Small intestine (tissue), 7 donors: Measurements from ENCODE around the gene SLC4A2. TPM values are rescaled to one million over a fixed set of nuclear protein-coding genes. Genes with fewer than 3 reads are reported as not detected.
A peak's percentile ranks its signal among the peaks of the same experiment; 100 is the strongest.

Experiments
- DNase-seq, 2 donors: peaks; one replicate each; pipeline versions ENCODE4 v3.0.0 to v3.0.0-alpha.2; 2013
- FAIRE-seq: peaks from 2 replicates; lab custom pipeline; 2012; peaks lifted over from hg19 to GRCh38; lab: Jason Lieb, UNC
- H3K27ac ChIP-seq, 3 donors: one replicate each; pipeline ENCODE4 v1.5.1; 2013; ENCODE audit warnings: low read length in 2 of 3, mild to moderate bottlenecking in 2 of 3, control low read depth in 1 of 3, inconsistent platforms in 1 of 3, low read depth in 1 of 3, moderate library complexity in 1 of 3
- H3K27me3 ChIP-seq, 3 donors: one replicate each; pipeline ENCODE4 v1.6.1; 2013; ENCODE audit warnings: low read length in 3 of 3, inconsistent platforms in 1 of 3; ENCODE audit not compliant: control insufficient read depth in 3 of 3, insufficient read depth in 3 of 3
- H3K36me3 ChIP-seq, 3 donors: one replicate each; pipeline ENCODE4 v1.6.1; 2013; ENCODE audit warnings: low read length in 3 of 3, inconsistent platforms in 1 of 3, low read depth in 1 of 3, mild to moderate bottlenecking in 1 of 3, moderate library complexity in 1 of 3; ENCODE audit not compliant: control insufficient read depth in 3 of 3, insufficient read depth in 2 of 3
- H3K4me1 ChIP-seq, 3 donors: one replicate each; pipeline ENCODE4 v1.6.1; 2013; ENCODE audit warnings: low read length in 2 of 3, inconsistent platforms in 1 of 3, low read depth in 1 of 3, mild to moderate bottlenecking in 1 of 3, moderate library complexity in 1 of 3; ENCODE audit not compliant: control insufficient read depth in 3 of 3, insufficient read depth in 2 of 3
- H3K4me3 ChIP-seq, 3 donors: one replicate each; pipeline ENCODE4 v1.5.1; 2013; ENCODE audit warnings: low read length in 3 of 3, control low read depth in 1 of 3, inconsistent platforms in 1 of 3, low read depth in 1 of 3, mild to moderate bottlenecking in 1 of 3, moderate library complexity in 1 of 3
- H3K9me3 ChIP-seq, 2 donors: one replicate each; pipeline ENCODE4 v1.6.1; 2013; ENCODE audit warnings: low read depth in 1 of 2, low read length in 1 of 2; ENCODE audit not compliant: control insufficient read depth in 2 of 2, insufficient read depth in 1 of 2
- WGBS, 3 donors: extraction: QIAGEN DNeasy Blood & Tissue Kit; methylation state at CpG; one replicate each; pipeline ENCODE4 v1.1.7; 2013; 5-methylcytosine and 5-hydroxymethylcytosine counted together
- polyA plus RNA-seq, 4 donors: library from polyadenylated mRNA; stranded (reverse) in 3 of 4; unstranded in 1 of 4; fragments of 200-250 nt in 3 of 4; fragments of 120-200 nt in 1 of 4; gene quantifications; one replicate each; pipeline versions ENCODE4 v1.2.1 to v1.2.3, GENCODE V29; 2013
- donor health status: healthy with polysubstance abuse.
- donor health status: control.
- donor health status: control.
- donor health status: Bipolar disorder and iron deficiency.
- donor health status: healthy.

The SLC4A2 gene
- polyA plus RNA-seq, 4 donors = 91.5 to 132 (median 103) TPM

DNA sequence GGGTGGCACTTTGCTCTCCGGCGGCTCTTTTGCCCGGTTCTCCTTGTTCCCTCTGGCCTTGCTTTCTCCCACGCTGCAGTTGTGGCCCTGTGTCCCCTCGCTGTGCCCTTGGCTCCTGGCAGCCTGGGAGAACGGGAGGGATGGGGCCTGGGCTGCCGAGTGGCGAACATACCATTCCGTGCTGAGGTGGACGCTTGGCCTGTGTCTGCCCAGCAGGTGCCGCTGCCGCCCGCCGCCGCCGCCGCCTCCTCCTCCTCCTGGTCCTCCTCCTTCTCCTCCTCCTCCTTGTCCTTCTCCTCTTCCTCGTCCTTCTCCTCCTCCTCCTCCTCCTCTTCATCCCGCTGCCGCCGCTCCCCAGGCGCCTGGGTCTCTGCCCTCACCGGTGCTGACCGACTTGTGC is 62.9 kb downstream of the SLC4A2 start:
- H3K27me3 ChIP-seq = no peaks in the 10 kb centered on the region
- no peak overlapping the region for H3K4me3 ChIP-seq
- WGBS, 3 donors = 85 to 90% (median 89%) methylated on average over 22 to 24 of the region's 24 CpGs
- no peaks in the 10 kb centered on the region for H3K9me3 ChIP-seq
- H3K27ac ChIP-seq = no peak overlapping the region
- FAIRE-seq = no peak
- H3K36me3 ChIP-seq = peaks cover 3 to 86% (median 5%) of the 10 kb centered on the region in 3 donors
- no peak for DNase-seq
- H3K4me1 ChIP-seq = peaks cover 0 to 16% (median 0%) of the 10 kb centered on the region in 3 donors

DNA sequence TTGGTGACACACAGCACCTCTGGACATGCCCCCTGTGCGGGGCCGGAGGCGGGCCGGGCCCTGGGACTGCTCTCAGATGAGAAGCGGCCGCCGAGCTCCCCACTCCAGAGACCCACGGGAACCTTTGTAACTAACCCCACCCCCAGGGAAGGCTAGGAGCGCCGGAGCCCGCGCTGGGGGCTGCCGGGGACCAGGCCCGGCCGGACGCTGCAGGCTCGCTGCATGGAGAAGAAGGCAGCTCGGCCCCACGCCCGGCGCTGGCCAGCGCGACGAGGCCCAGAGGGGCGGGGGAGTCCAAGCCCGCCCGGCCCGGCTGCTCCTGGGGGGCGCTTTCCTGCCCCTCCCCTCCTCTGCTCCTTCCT is 63.4 kb downstream of the SLC4A2 start:
- H3K36me3 ChIP-seq = peaks cover 3 to 86% (median 5%) of the 10 kb centered on the region in 3 donors
- H3K27me3 ChIP-seq = no peaks in the 10 kb centered on the region
- DNase-seq (no peak), FAIRE-seq (no peak)
- H3K4me3 ChIP-seq = no peak overlapping the region
- no peaks in the 10 kb centered on the region for H3K9me3 ChIP-seq
- peaks cover 0 to 16% (median 0%) of the 10 kb centered on the region in 3 donors for H3K4me1 ChIP-seq
- H3K27ac ChIP-seq = no peak overlapping the region
- 89 to 94% (median 93%) methylated on average over 21 to 29 of the region's 29 CpGs for WGBS, 3 donors

DNA sequence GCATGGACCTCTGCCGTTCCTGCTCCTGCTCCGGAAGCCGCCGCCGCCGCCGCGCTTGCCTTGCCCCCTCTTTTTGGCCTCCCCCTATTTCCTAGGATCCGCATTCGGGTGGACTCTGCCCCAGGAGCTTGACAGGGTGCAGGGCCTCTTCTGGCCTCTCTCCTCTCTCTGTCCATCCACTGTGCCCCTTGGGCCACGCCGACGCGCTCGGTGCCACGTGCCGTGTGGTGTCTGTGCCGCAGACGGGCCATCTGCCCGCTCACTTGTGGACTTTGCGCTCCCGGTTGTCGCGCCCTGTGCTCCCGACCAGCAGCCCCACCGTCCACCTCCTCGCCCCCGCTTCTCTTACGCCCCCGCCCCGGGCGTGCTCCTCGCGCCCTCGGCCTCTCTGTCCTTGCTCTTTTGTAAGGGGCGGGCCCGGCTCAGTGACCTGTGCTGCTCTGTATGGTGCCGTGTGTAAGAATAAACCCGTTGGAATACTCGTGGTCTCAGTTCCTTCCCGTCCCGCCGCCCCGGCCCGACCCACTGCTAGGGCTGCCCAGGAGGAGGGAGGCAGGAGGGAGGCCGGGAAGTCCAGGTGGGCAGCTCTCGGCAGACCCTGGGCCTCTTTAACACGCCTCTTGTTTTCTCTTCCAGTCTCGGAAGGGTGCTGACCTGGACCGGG is 63.9 kb downstream of the SLC4A2 start:
- H3K36me3 ChIP-seq = peaks cover 3 to 86% (median 5%) of the 10 kb centered on the region in 3 donors
- 86 to 91% (median 89%) methylated on average over 46 to 50 of the region's 50 CpGs for WGBS, 3 donors
- no peak overlapping the region for H3K27ac ChIP-seq
- no peak overlapping the region for H3K4me3 ChIP-seq
- no peaks in the 10 kb centered on the region for H3K9me3 ChIP-seq
- H3K27me3 ChIP-seq = no peaks in the 10 kb centered on the region
- peaks cover 0 to 16% (median 0%) of the 10 kb centered on the region in 3 donors for H3K4me1 ChIP-seq
- FAIRE-seq = no peak
- DNase-seq = no peak

DNA sequence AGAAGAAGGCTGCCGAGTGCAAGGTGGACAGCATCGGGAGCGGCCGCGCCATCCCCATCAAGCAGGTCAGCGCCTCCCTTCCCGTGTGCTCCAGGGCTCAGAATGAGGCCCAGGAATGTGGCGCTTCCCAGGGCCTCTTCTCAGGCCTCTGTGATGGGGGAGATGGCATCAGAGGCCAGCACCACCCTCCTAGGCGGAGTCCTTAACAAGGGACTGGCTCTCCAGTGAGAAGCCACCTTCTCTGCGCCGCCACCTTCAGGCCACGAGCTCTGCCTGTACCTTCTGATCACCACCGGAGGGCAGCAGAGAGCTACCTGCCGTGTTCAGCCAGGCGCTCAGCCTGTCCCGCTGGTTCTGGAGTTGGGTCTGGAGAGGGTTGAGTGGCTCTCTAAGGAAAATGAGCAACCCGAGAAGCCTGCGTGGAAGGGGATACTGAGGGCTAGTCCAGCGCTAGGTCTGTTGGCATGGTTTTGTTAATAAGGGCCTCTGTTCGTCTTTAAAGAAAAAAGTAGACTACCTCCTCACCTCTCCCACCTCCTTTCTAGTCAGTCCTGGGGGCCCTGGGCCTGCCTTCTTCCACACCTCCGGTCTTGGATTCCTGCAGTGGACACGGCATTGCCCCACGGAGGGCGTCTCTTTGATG is 64.6 kb downstream of the SLC4A2 start:
- no peaks in the 10 kb centered on the region for H3K27me3 ChIP-seq
- no peak overlapping the region for H3K27ac ChIP-seq
- 40 to 47% (median 47%) methylated on average over 22 to 24 of the region's 24 CpGs for WGBS, 3 donors
- H3K9me3 ChIP-seq = no peaks in the 10 kb centered on the region
- H3K36me3 ChIP-seq = peaks cover 3 to 86% (median 5%) of the 10 kb centered on the region in 3 donors
- DNase-seq (peak; percentile 82 to 90), FAIRE-seq (no peak)
- H3K4me1 ChIP-seq = peaks cover 0 to 16% (median 0%) of the 10 kb centered on the region in 3 donors
- no peak overlapping the region for H3K4me3 ChIP-seq

DNA sequence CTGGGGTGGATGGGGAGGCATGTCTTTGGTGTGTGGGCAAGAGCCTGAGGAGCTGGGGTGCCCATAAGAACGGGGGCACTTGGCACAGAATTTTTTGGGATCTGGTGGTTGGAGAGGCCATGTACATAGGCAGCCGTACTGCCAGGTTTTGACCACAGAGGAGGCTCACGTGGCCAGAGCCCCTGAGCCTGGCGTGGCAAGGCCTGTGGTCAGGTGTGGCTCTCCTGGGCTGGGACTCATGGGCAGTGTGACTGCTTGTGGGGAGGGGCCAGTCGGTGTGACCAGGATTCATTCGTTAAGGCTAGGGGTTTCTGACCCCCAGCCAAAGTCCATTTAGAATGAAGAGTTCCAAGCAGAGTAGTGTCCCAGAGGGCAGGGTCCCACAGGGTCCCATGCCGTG is 65.1 kb downstream of the SLC4A2 start:
- Histone ChIP-seq H3K4me1 (peaks cover 0 to 20% (median 0%) of the 10 kb centered on the region in 3 donors), H3K4me3 (no peak overlapping the region), H3K36me3 (peaks cover 3 to 86% (median 5%) of the 10 kb centered on the region in 3 donors), H3K9me3 (no peaks in the 10 kb centered on the region), H3K27ac (no peak overlapping the region), H3K27me3 (no peaks in the 10 kb centered on the region)
- 70 to 86% (median 83%) methylated on average over 7 of the region's 7 CpGs for WGBS, 3 donors
- FAIRE-seq = no peak
- no peak for DNase-seq

DNA sequence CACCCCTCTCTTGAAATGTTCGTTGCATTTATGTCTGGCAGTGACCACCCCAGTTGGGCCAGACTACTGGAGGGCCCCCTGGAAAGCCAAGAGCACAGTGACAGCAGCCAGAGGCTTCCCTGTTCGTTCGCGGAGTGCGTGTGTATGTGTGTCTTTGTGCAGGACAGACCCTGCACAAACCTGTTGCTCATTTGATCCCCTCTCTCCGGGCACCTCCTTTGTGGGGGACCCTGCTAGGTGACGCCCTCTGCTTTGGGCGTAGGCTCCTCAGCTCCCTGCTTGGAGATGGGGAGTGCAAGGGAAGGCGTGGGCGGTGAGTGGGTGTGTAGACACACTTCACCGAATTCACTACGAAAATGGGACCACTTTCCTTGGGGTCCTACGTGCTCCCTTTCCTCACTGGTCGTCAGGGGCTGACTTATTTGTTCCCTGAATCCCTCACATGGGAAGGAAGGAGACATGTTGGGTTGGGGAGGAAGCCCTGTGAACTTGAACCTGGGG is 65.6 kb downstream of the SLC4A2 start:
- Histone ChIP-seq H3K27me3 (no peaks in the 10 kb centered on the region), H3K9me3 (no peaks in the 10 kb centered on the region), H3K36me3 (peaks cover 3 to 86% (median 5%) of the 10 kb centered on the region in 3 donors), H3K4me1 (peaks cover 0 to 25% (median 0%) of the 10 kb centered on the region in 3 donors), H3K27ac (no peak overlapping the region), H3K4me3 (no peak overlapping the region)
- 84 to 89% (median 88%) methylated on average over 14 of the region's 14 CpGs for WGBS, 3 donors
- FAIRE-seq (no peak), DNase-seq (no peak)

DNA sequence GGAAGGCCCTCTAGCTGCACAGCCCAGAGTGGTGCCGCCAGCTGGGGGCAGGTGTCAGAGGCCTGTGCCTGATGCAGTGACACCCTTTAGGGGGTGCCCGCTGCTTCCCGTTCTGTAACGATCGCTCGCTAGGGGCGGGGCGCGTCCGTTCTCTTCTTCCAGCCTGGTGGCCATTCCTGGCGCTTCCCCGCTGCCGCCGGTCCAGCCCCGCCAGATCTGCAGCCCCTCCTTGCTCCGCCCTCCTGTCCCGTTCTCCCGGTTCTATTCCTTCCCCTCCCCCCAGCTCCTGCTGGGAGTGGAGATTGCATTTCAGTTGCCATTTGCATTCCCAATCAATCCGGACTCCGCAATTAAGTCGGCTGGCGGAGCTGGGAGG is 66.1 kb downstream of the SLC4A2 start:
- Histone ChIP-seq H3K27ac (no peak overlapping the region), H3K9me3 (no peaks in the 10 kb centered on the region), H3K4me1 (peaks cover 0 to 29% (median 0%) of the 10 kb centered on the region in 3 donors), H3K36me3 (peaks cover 0 to 86% (median 5%) of the 10 kb centered on the region in 3 donors), H3K27me3 (no peaks in the 10 kb centered on the region), H3K4me3 (peak overlapping the region in 2 of 3 donors; percentile 28 to 44)
- FAIRE-seq (no peak), DNase-seq (peak; percentile 50 to 59)
- 16 to 31% (median 21%) methylated on average over 21 to 22 of the region's 22 CpGs for WGBS, 3 donors

DNA sequence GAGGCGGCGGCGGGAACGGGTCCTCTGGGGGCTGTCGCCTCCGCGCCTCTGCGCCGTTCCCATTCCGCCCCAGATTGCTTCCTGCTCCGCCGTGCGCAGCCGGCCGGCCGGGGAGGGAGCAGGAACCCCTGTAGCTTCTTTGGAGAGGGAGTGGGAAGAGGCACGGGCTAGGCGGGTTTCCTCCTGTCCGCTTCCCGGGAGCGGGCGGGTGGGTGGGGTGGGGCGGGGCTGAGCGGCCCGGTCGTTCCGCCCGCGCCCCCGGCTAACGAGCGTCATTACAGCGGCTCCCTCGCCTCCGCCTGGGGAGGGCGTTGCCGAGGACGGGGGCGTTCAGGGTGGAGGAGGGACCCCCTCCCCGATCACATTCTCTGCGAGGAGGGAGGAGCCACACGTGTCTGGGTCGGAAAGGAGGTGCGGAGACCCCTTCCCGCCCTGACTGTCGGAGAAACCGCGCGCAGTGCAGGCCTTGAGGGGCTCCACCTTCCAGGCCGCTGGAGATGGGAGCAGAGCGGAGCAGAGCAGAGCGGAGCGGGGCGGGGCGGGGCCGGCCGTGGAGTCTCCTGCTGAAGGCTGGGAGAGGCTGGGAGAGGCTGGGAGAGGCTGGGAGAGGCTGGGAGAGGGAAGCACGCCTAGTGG is 66.6 kb downstream of the SLC4A2 start:
- Histone ChIP-seq H3K27me3 (no peaks in the 10 kb centered on the region), H3K36me3 (peaks cover 0 to 86% (median 5%) of the 10 kb centered on the region in 3 donors), H3K27ac (no peak overlapping the region), H3K9me3 (no peaks in the 10 kb centered on the region), H3K4me1 (peaks cover 0 to 29% (median 0%) of the 10 kb centered on the region in 3 donors), H3K4me3 (peak overlapping the region in 2 of 3 donors; percentile 28 to 44)
- 10 to 32% (median 32%) methylated on average over 36 to 58 of the region's 58 CpGs for WGBS, 3 donors
- DNase-seq (peak in 1 of 2 donors; percentile 36), FAIRE-seq (no peak)
